Sigmoid colon (tissue), 4 donors: Measurements from ENCODE around the gene MTG2.

ENCODE experiments used
- POLR2A ChIP-seq, 2 donors: fragments of 450-650 bp; IDR thresholded peaks; one replicate each; pipeline ENCODE4 v1.6.1; 2016; ENCODE audit warnings: antibody characterized with exemption in 2 of 2, mild to moderate bottlenecking in 2 of 2, moderate library complexity in 2 of 2
- POLR2AphosphoS5 ChIP-seq, 4 donors: sonication (generic); formaldehyde crosslinking; IDR thresholded peaks; one replicate each; pipeline ENCODE4 v1.6.1; 2017; ENCODE audit warnings: antibody characterized with exemption in 4 of 4
- TF ChIP-seq, protein P1 (sequence below), 4 experiments: fragments of 450-650 bp in 3 of 4; fragments of 200-600 bp in 1 of 4; IDR thresholded peaks; one replicate each; pipeline ENCODE4 v1.5.1; 2016 to 2019; ENCODE audit warnings: antibody characterized with exemption in 4 of 4, mild to moderate bottlenecking in 3 of 4, moderate library complexity in 2 of 4

DNA sequence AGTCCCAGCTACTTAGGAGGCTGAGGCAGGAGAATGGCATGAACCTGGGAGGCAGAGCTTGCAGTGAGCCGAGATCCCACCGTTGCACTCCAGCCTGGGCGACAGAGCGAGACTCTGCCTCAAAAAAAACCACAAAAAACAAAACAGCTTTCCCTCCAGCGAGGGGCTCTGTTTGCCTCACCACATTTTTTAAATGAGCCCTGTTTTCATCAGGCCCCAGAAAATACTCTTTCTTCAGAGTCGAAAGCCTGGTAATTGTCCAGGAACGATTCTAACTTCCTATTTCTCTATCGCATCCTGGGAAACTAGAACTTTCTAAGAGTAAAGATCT, 12.2 kb downstream of the MTG2 start:
- no peak for TF ChIP-seq POLR2AphosphoS5 (IDR thresholded peaks at IDR 0.05)
- no peak for TF ChIP-seq POLR2A (IDR thresholded peaks at IDR 0.05)
- TF ChIP-seq, protein P1, sequence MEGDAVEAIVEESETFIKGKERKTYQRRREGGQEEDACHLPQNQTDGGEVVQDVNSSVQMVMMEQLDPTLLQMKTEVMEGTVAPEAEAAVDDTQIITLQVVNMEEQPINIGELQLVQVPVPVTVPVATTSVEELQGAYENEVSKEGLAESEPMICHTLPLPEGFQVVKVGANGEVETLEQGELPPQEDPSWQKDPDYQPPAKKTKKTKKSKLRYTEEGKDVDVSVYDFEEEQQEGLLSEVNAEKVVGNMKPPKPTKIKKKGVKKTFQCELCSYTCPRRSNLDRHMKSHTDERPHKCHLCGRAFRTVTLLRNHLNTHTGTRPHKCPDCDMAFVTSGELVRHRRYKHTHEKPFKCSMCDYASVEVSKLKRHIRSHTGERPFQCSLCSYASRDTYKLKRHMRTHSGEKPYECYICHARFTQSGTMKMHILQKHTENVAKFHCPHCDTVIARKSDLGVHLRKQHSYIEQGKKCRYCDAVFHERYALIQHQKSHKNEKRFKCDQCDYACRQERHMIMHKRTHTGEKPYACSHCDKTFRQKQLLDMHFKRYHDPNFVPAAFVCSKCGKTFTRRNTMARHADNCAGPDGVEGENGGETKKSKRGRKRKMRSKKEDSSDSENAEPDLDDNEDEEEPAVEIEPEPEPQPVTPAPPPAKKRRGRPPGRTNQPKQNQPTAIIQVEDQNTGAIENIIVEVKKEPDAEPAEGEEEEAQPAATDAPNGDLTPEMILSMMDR (IDR thresholded peaks at IDR 0.05): no peak
